H1 (cell line): ENCODE results near the gene CDH10. TPM values are rescaled to one million over a fixed set of nuclear protein-coding genes. Genes with fewer than 3 reads are reported as not detected.

Source experiments
- CTCF ChIA-PET: fragments of 300-600 bp; sonication (Branson Sonifier 250); formaldehyde crosslinking; loops from one replicate; lab custom pipeline; 2021; ENCODE audit not compliant: partially characterized antibody; lab: Charles Lee
- POLR2A ChIA-PET: fragments of 300-600 bp; sonication (Branson Sonifier 250); formaldehyde crosslinking; loops from one replicate; lab custom pipeline; 2021; ENCODE audit warnings: inconsistent platforms; ENCODE audit not compliant: partially characterized antibody; lab: Charles Lee
- DNase-seq, 2 experiments: peaks; one replicate each; pipeline versions ENCODE4 v3.0.0 to v3.0.0-alpha.2; 2010 to 2022; ENCODE audit warnings: low spot score in 2 of 2, low read depth in 1 of 2, mixed read lengths in 1 of 2
- FAIRE-seq: peaks from 2 replicates; lab custom pipeline; 2011; peaks lifted over from hg19 to GRCh38; lab: Jason Lieb, UNC
- H2AFZ ChIP-seq: 2 replicates; pipeline ENCODE4 v1.8.1; 2012; ENCODE audit warnings: low read length, inconsistent platforms
- H2AK5ac ChIP-seq: 2 replicates; pipeline ENCODE4 v1.6.1; 2013; ENCODE audit warnings: low read depth, low read length
- H2BK120ac ChIP-seq: replicated peaks from 2 replicates; pipeline ENCODE3; 2013; ENCODE audit warnings: low read depth, low read length, inconsistent platforms
- H2BK12ac ChIP-seq: 2 replicates; pipeline ENCODE4 v1.6.1; 2013; ENCODE audit warnings: low read depth, low read length
- H2BK15ac ChIP-seq: 2 replicates; pipeline ENCODE4 v1.6.1; 2013; ENCODE audit warnings: low read length
- H2BK20ac ChIP-seq: 2 replicates; pipeline ENCODE4 v1.6.1; 2013; ENCODE audit warnings: low read length
- H2BK5ac ChIP-seq: 2 replicates; pipeline ENCODE4 v1.6.1; 2013; ENCODE audit warnings: low read depth, low read length
- H3K14ac ChIP-seq: 2 replicates; pipeline ENCODE4 v1.6.1; 2013; ENCODE audit warnings: inconsistent platforms; ENCODE audit not compliant: insufficient read length
- H3K18ac ChIP-seq: 2 replicates; pipeline ENCODE4 v1.6.1; 2013; ENCODE audit warnings: low read length; ENCODE audit errors: extremely low read depth
- H3K23ac ChIP-seq: 2 replicates; pipeline ENCODE4 v1.6.1; 2013; ENCODE audit warnings: inconsistent platforms; ENCODE audit not compliant: insufficient read length
- H3K23me2 ChIP-seq: 2 replicates; pipeline ENCODE4 v1.6.1; 2013; ENCODE audit warnings: low read depth, low read length
- H3K27ac ChIP-seq: 2 replicates; pipeline ENCODE4 v1.6.1; 2011; ENCODE audit warnings: low read depth, low read length, inconsistent platforms
- H3K27me3 ChIP-seq, 4 experiments: replicated peaks in 1 of 4; 1 replicate in 1 of 4; 2 replicates in 3 of 4; pipeline versions ENCODE4 v1.6.1 to v1.8.1; 2011 to 2013; ENCODE audit warnings: low read length in 3 of 4, mild to moderate bottlenecking in 3 of 4, inconsistent platforms in 2 of 4, mixed read lengths in 2 of 4, moderate library complexity in 1 of 4; ENCODE audit not compliant: control insufficient read depth in 3 of 4, insufficient read depth in 3 of 4; ENCODE audit errors: extremely low read depth in 1 of 4
- H3K36me3 ChIP-seq, 4 experiments: 2 replicates each; pipeline versions ENCODE4 v1.6.1 to v1.8.1; 2011 to 2013; ENCODE audit warnings: mild to moderate bottlenecking in 4 of 4, low read length in 3 of 4, moderate library complexity in 2 of 4, control low read depth in 1 of 4, inconsistent platforms in 1 of 4; ENCODE audit not compliant: insufficient read depth in 4 of 4, control insufficient read depth in 2 of 4
- H3K4ac ChIP-seq: replicated peaks from 2 replicates; pipeline ENCODE3; 2013; ENCODE audit warnings: low read length, low read depth, mixed read lengths, inconsistent platforms; ENCODE audit not compliant: insufficient read length
- H3K4me1 ChIP-seq, 4 experiments: replicated peaks in 1 of 4; 1 replicate in 1 of 4; 2 replicates in 3 of 4; pipeline versions ENCODE4 v1.6.1 to v1.8.1; 2011 to 2013; ENCODE audit warnings: low read length in 3 of 4, inconsistent platforms in 2 of 4, mixed read lengths in 1 of 4; ENCODE audit not compliant: insufficient read depth in 4 of 4, control insufficient read depth in 3 of 4
- H3K4me2 ChIP-seq, 2 experiments: 2 replicates each; pipeline versions ENCODE4 v1.6.1 to v1.8.1; 2011 to 2013; ENCODE audit warnings: low read depth in 2 of 2, low read length in 2 of 2, control low read depth in 1 of 2, inconsistent platforms in 1 of 2, mild to moderate bottlenecking in 1 of 2; ENCODE audit not compliant: insufficient read depth in 1 of 2
- H3K4me3 ChIP-seq, 4 experiments: fragments of 200-600, 300-600 bp in 1 of 4; sonication (generic), shearing (Covaris generic), sonication (Bioruptor Twin) in 1 of 4; 2 replicates each; pipeline versions ENCODE4 v1.5.1 to v1.8.1; 2011 to 2016; ENCODE audit warnings: low read length in 4 of 4, low read depth in 3 of 4, control low read depth in 2 of 4, inconsistent platforms in 2 of 4, mild to moderate bottlenecking in 2 of 4, mixed read lengths in 1 of 4, moderate library complexity in 1 of 4; ENCODE audit not compliant: insufficient read depth in 2 of 4; ENCODE audit errors: extremely low read depth in 1 of 4
- H3K56ac ChIP-seq: replicated peaks from 2 replicates; pipeline ENCODE3; 2013; ENCODE audit warnings: low read depth, mild to moderate bottlenecking, mixed read lengths, low read length, inconsistent platforms; ENCODE audit not compliant: insufficient read length
- H3K79me1 ChIP-seq: 2 replicates; pipeline ENCODE4 v1.6.1; 2013; ENCODE audit warnings: low read depth, low read length, control low read depth
- H3K79me2 ChIP-seq, 2 experiments: 2 replicates each; pipeline versions ENCODE4 v1.6.1 to v1.8.1; 2012 to 2013; ENCODE audit warnings: low read length in 2 of 2, mild to moderate bottlenecking in 2 of 2, inconsistent platforms in 1 of 2; ENCODE audit not compliant: insufficient read depth in 2 of 2, control insufficient read depth in 1 of 2
- H3K9ac ChIP-seq, 4 experiments: replicated peaks in 1 of 4; 1 replicate in 1 of 4; 2 replicates in 3 of 4; pipeline versions ENCODE4 v1.6.1 to v1.8.1; 2011 to 2013; ENCODE audit warnings: low read depth in 3 of 4, low read length in 3 of 4, control low read depth in 2 of 4, mild to moderate bottlenecking in 2 of 4, moderate library complexity in 2 of 4, inconsistent platforms in 1 of 4; ENCODE audit errors: extremely low read depth in 1 of 4
- H3K9me3 ChIP-seq, 2 experiments: 2 replicates each; pipeline versions ENCODE4 v1.6.1 to v1.8.1; 2012 to 2013; ENCODE audit warnings: mild to moderate bottlenecking in 2 of 2, moderate library complexity in 2 of 2, control low read depth in 1 of 2, inconsistent platforms in 1 of 2, low read depth in 1 of 2, low read length in 1 of 2, mixed read lengths in 1 of 2; ENCODE audit not compliant: insufficient read depth in 2 of 2
- H4K20me1 ChIP-seq, 2 experiments: replicated peaks in 1 of 2; 2 replicates each; pipeline versions ENCODE3 to v1.8.1; 2011 to 2013; ENCODE audit warnings: inconsistent platforms in 2 of 2, low read length in 2 of 2, mild to moderate bottlenecking in 1 of 2; ENCODE audit not compliant: insufficient read depth in 2 of 2, control insufficient read depth in 1 of 2
- H4K5ac ChIP-seq: 2 replicates; pipeline ENCODE4 v1.6.1; 2013; ENCODE audit warnings: low read length, low read depth, mixed read lengths, inconsistent platforms; ENCODE audit not compliant: insufficient read length
- H4K8ac ChIP-seq: 2 replicates; pipeline ENCODE4 v1.8.0; 2013; ENCODE audit warnings: mild to moderate bottlenecking, moderate library complexity, low read length, inconsistent platforms; ENCODE audit not compliant: insufficient read depth; ENCODE audit errors: extremely low read depth
- H4K91ac ChIP-seq: replicated peaks from 2 replicates; pipeline ENCODE3; 2013; ENCODE audit warnings: low read length, mixed read lengths, inconsistent platforms; ENCODE audit not compliant: insufficient read length
- CBX5 ChIP-seq: fragments of 300-800, 300-1000 bp; sonication (generic); IDR thresholded peaks from 2 replicates; pipeline ENCODE4 v1.7.1; 2016; ENCODE audit warnings: antibody characterized with exemption, low read length, low read depth
- EP300 ChIP-seq, 2 experiments: IDR thresholded peaks; 1 replicate in 1 of 2; 2 replicates in 1 of 2; pipeline ENCODE4 v1.6.1; 2011 to 2012; ENCODE audit warnings: low read depth in 2 of 2, low read length in 2 of 2, mild to moderate bottlenecking in 2 of 2, borderline replicate concordance in 1 of 2, inconsistent platforms in 1 of 2, moderate library complexity in 1 of 2
- GTF2F1 ChIP-seq: IDR thresholded peaks from 2 replicates; pipeline ENCODE4 v1.6.1; 2012; ENCODE audit warnings: low read depth, low read length, improper control_type of control experiment, borderline replicate concordance
- HDAC6 ChIP-seq: IDR thresholded peaks from one replicate; pipeline ENCODE4 v1.7.1; 2012; ENCODE audit warnings: low read depth, mild to moderate bottlenecking, inconsistent platforms, low read length, moderate library complexity
- NRF1 ChIP-seq: IDR thresholded peaks from 2 replicates; pipeline ENCODE4 v1.6.1; 2011; ENCODE audit warnings: mild to moderate bottlenecking, low read depth, low read length, improper control_type of control experiment
- POLR2AphosphoS5 ChIP-seq: IDR thresholded peaks from 2 replicates; pipeline ENCODE4 v1.6.1; 2011; ENCODE audit warnings: low read depth, low read length
- SP1 ChIP-seq: IDR thresholded peaks from 2 replicates; pipeline ENCODE4 v1.6.1; 2011; ENCODE audit warnings: low read depth, low read length
- SUZ12 ChIP-seq: fragments of 200-600 bp; sonication (generic); IDR thresholded peaks from 2 replicates; pipeline ENCODE4 v1.6.1; 2012; ENCODE audit warnings: mild to moderate bottlenecking, inconsistent platforms, low read length, moderate library complexity, mixed read lengths
- WGBS, 2 experiments: shearing (Covaris generic) in 1 of 2; methylation state at CpG; one replicate each; pipeline versions ENCODE4 v1.1.6 to v1.1.7; 2013 to 2015; ENCODE audit warnings: low lambda C conversion rate in 2 of 2, mixed read lengths in 2 of 2, inconsistent platforms in 1 of 2, low coverage in 1 of 2, missing lambda C conversion rate in 1 of 2; ENCODE audit not compliant: insufficient replicate concordance in 2 of 2, insufficient coverage in 1 of 2, insufficient read length in 1 of 2; ENCODE audit errors: extremely low coverage in 1 of 2, missing lambda C conversion rate in 1 of 2; 5-methylcytosine and 5-hydroxymethylcytosine counted together
- polyA plus RNA-seq, 7 experiments: library from polyadenylated mRNA; depleted of rRNA in 3 of 7; stranded (reverse) in 5 of 7; unstranded in 2 of 7; fragments of >200 nt in 5 of 7; fragments of 200-250 nt in 2 of 7; gene quantifications; 1 replicate in 5 of 7; 2 replicates in 1 of 7; 4 replicates in 1 of 7; pipeline versions ENCODE4 v1.2.1 to v1.2.3, GENCODE V29; 2011 to 2013; ENCODE audit warnings: missing spikeins in 2 of 7, mixed read lengths in 2 of 7
- total RNA-seq: library from RNA; stranded (reverse); fragmentation: NEBNext Ultra II Directional; extraction: Animal tissue kit (Norgen Biotek cat#: 25700); gene quantifications from 2 replicates; pipeline ENCODE4 v1.2.1, GENCODE V29; 2021
- TF ChIP-seq, protein P1 (sequence below), 3 experiments: IDR thresholded peaks; 1 replicate in 2 of 3; 2 replicates in 1 of 3; pipeline versions ENCODE4 v1.5.1 to v1.6.1; 2011; ENCODE audit warnings: low read length in 3 of 3, mild to moderate bottlenecking in 3 of 3, inconsistent platforms in 2 of 3, low read depth in 1 of 3, moderate library complexity in 1 of 3; ENCODE audit not compliant: insufficient read depth in 1 of 3; ENCODE audit errors: control extremely low read depth in 1 of 3

The CDH10 gene
- total and polyA plus RNA-seq, 2 of the 8 experiments (the other 6 are each of a cell fraction or from before 2014, with no cell fraction given): 0.11 TPM; not detected in 1

DNA sequence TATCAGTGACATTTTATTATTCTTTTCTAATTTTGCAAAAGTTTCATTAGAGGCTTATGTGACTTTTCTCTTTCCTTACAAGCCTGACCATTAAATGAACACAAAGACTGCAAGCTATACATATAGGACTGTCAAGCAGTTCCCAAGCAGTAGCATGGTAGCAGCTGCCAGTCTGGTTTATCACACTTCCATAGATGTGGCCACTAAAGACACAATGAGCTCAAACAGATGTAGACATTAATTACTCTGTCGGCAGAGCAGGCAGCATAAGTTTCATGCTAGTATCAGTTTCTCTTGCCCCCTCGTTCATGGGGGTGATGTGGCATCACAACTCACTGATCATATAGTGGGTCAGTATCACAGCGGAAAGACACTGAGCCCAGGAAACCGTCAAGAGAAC lies 89.5 kb downstream of the CDH10 start:
- Histone ChIP-seq H4K5ac (no peak overlapping the region), H3K23me2 (no peaks in the 10 kb centered on the region), H3K27ac (no peak overlapping the region), H2BK15ac (no peak overlapping the region), H3K36me3 (no peaks in the 10 kb centered on the region), H4K8ac (no peak overlapping the region), H2BK5ac (no peak overlapping the region), H4K91ac (no peak overlapping the region), H3K9ac (no peak overlapping the region), H3K4me3 (no peak overlapping the region), H4K20me1 (no peaks in the 10 kb centered on the region), H3K27me3 (no peaks in the 10 kb centered on the region), H3K79me1 (no peaks in the 10 kb centered on the region), H2AFZ (peak overlapping the region; percentile 80), H3K23ac (no peak overlapping the region), H3K79me2 (no peaks in the 10 kb centered on the region), H3K4ac (no peak overlapping the region), H3K18ac (no peak overlapping the region), H3K14ac (no peak overlapping the region), H2AK5ac (no peak overlapping the region), H2BK120ac (no peak overlapping the region), H3K9me3 (no peaks in the 10 kb centered on the region), H3K56ac (no peak overlapping the region), H3K4me2 (no peak overlapping the region), H2BK12ac (no peak overlapping the region), H3K4me1 (no peaks in the 10 kb centered on the region), H2BK20ac (no peak overlapping the region)
- POLR2A ChIA-PET: no interaction called here
- no peak for TF ChIP-seq EP300 (IDR thresholded peaks at IDR 0.05; ENCODE audit: borderline replicate concordance in 1 of 2, low read depth in 2 of 2, low read length in 2 of 2)
- no peak for TF ChIP-seq GTF2F1
- TF ChIP-seq, protein P1, sequence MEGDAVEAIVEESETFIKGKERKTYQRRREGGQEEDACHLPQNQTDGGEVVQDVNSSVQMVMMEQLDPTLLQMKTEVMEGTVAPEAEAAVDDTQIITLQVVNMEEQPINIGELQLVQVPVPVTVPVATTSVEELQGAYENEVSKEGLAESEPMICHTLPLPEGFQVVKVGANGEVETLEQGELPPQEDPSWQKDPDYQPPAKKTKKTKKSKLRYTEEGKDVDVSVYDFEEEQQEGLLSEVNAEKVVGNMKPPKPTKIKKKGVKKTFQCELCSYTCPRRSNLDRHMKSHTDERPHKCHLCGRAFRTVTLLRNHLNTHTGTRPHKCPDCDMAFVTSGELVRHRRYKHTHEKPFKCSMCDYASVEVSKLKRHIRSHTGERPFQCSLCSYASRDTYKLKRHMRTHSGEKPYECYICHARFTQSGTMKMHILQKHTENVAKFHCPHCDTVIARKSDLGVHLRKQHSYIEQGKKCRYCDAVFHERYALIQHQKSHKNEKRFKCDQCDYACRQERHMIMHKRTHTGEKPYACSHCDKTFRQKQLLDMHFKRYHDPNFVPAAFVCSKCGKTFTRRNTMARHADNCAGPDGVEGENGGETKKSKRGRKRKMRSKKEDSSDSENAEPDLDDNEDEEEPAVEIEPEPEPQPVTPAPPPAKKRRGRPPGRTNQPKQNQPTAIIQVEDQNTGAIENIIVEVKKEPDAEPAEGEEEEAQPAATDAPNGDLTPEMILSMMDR (IDR thresholded peaks at IDR 0.05; ENCODE audit: control extremely low read depth in 1 of 3, insufficient read depth in 1 of 3, low read depth in 1 of 3, low read length in 3 of 3): no peak
- TF ChIP-seq SUZ12: no peak
- no peak for TF ChIP-seq HDAC6
- no peak for TF ChIP-seq CBX5
- no peak for TF ChIP-seq SP1
- TF ChIP-seq POLR2AphosphoS5: no peak
- TF ChIP-seq NRF1: no peak
- WGBS, 2 experiments: 95% methylated on average over 4 of the region's 4 CpGs; no CpG with 5 or more reads in 1 of the 2 experiments
- DNase-seq (no peak), FAIRE-seq (no peak)
- CTCF ChIA-PET: interaction anchor here (0.8 to 1.8 kb wide), 2 partner anchors 15 to 188 kb away, joined by 3 to 6 read pairs; no protein-coding TSS in a partner anchor
